ENCODE measurements around the gene DOCK4.
A peak's percentile ranks its signal among the peaks of the same experiment; 100 is the strongest.

Gene DOCK4

DNA sequence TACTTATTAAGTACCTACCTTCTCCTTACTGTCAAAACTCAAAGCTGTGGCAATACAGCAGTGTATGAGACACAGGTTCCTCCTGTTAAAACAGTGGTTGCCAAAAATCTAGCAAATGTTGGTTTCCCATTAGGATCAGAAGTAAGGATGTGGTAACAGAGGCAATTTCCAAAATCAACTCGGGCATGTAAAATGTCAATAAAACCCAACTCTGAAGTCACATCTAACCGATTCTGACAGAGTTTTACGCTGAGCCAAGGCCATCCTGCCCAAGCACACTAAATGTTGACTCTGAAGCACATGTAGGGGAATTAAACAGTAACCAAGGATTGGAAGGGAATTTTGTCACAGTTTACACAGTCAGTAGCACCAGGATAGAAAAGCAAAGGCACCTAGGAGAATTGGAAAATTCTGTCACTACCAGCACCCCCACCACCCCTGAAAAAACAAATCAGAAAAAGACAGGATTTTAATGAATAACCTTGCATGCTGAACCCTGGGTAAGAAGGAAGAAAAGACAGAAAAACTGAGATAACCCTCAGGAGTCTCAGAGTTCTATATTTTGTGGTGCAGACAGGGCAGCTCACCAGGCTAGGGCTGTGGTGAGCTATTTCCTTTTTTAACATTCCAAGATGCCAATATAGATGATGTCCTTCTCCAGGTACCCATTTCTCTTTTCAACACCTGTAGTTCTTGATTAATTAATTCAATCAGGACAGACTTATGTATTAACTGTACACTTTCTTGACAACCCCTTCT, 119.5 kb downstream of the DOCK4 start:
- no peaks in the 10 kb centered on the region for H3K79me2 ChIP-seq (ENCODE audit: insufficient read depth, low read depth)
- no peak overlapping the region for H3K4me3 ChIP-seq (IDR thresholded peaks at IDR 0.05; ENCODE audit: insufficient read depth, low read depth, low read length)
- no peaks in the 10 kb centered on the region for H3K27me3 ChIP-seq (ENCODE audit: insufficient read depth, low read depth)
- TF ChIP-seq, protein P1, sequence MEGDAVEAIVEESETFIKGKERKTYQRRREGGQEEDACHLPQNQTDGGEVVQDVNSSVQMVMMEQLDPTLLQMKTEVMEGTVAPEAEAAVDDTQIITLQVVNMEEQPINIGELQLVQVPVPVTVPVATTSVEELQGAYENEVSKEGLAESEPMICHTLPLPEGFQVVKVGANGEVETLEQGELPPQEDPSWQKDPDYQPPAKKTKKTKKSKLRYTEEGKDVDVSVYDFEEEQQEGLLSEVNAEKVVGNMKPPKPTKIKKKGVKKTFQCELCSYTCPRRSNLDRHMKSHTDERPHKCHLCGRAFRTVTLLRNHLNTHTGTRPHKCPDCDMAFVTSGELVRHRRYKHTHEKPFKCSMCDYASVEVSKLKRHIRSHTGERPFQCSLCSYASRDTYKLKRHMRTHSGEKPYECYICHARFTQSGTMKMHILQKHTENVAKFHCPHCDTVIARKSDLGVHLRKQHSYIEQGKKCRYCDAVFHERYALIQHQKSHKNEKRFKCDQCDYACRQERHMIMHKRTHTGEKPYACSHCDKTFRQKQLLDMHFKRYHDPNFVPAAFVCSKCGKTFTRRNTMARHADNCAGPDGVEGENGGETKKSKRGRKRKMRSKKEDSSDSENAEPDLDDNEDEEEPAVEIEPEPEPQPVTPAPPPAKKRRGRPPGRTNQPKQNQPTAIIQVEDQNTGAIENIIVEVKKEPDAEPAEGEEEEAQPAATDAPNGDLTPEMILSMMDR (conservative IDR thresholded peaks at IDR 0.05; ENCODE audit: low read depth, low read length), result no peak
- H3K4me1 ChIP-seq (ENCODE audit: low read depth, poor library complexity, severe bottlenecking), result peaks cover 54% of the 10 kb centered on the region
- H3K36me3 ChIP-seq (ENCODE audit: insufficient read depth), result no peaks in the 10 kb centered on the region
- no peak overlapping the region for H2AFZ ChIP-seq (ENCODE audit: low read depth)
- H4K20me1 ChIP-seq (ENCODE audit: insufficient read depth), result no peaks in the 10 kb centered on the region
- H3K4me2 ChIP-seq, result no peak overlapping the region
- no peak overlapping the region for H3K27ac ChIP-seq
- H3K9ac ChIP-seq, result no peak overlapping the region

- peaks cover 34% of the 10 kb centered on the region for H3K4me1 ChIP-seq (ENCODE audit: low read depth, poor library complexity, severe bottlenecking)
- TF ChIP-seq, protein P1 (conservative IDR thresholded peaks at IDR 0.05; ENCODE audit: low read depth, low read length), result no peak
- peak overlapping the region; percentile 62 for H2AFZ ChIP-seq (ENCODE audit: low read depth)
- H3K4me2 ChIP-seq, result peak overlapping the region; percentile 78
- H3K27me3 ChIP-seq (ENCODE audit: insufficient read depth, low read depth), result no peaks in the 10 kb centered on the region
- no peaks in the 10 kb centered on the region for H3K36me3 ChIP-seq (ENCODE audit: insufficient read depth)
- H4K20me1 ChIP-seq (ENCODE audit: insufficient read depth), result no peaks in the 10 kb centered on the region
- H3K9ac ChIP-seq, result peak overlapping the region; percentile 17; the same call in 1 of the 2 replicates
- peak overlapping the region; percentile 36 for H3K27ac ChIP-seq
- no peak overlapping the region for H3K4me3 ChIP-seq (IDR thresholded peaks at IDR 0.05; ENCODE audit: insufficient read depth, low read depth, low read length)
- H3K79me2 ChIP-seq (ENCODE audit: insufficient read depth, low read depth), result no peaks in the 10 kb centered on the region
Observed at GRCh38 chr7:112084520-112084971, 121.7 kb downstream of the DOCK4 start.

GRCh38 chr7:112083776-112084355, 122.3 kb downstream of the DOCK4 start:
- peak overlapping the region; percentile 36 for H3K27ac ChIP-seq
- H2AFZ ChIP-seq (ENCODE audit: low read depth), result peak overlapping the region; percentile 62; the same call in 1 of the 2 replicates
- no peak overlapping the region; the same call in 1 of the 2 replicates for H3K9ac ChIP-seq
- H3K79me2 ChIP-seq (ENCODE audit: insufficient read depth, low read depth), result no peaks in the 10 kb centered on the region
- H3K27me3 ChIP-seq (ENCODE audit: insufficient read depth, low read depth), result no peaks in the 10 kb centered on the region
- peak overlapping the region; percentile 78 for H3K4me2 ChIP-seq
- H3K36me3 ChIP-seq (ENCODE audit: insufficient read depth), result no peaks in the 10 kb centered on the region
- TF ChIP-seq, protein P1 (conservative IDR thresholded peaks at IDR 0.05; ENCODE audit: low read depth, low read length), result no peak
- peaks cover 34% of the 10 kb centered on the region for H3K4me1 ChIP-seq (ENCODE audit: low read depth, poor library complexity, severe bottlenecking)
- no peaks in the 10 kb centered on the region for H4K20me1 ChIP-seq (ENCODE audit: insufficient read depth)
- no peak overlapping the region for H3K4me3 ChIP-seq (IDR thresholded peaks at IDR 0.05; ENCODE audit: insufficient read depth, low read depth, low read length)

GRCh38 chr7:112082306-112082705, 123.9 kb downstream of the DOCK4 start:
- no peaks in the 10 kb centered on the region for H3K79me2 ChIP-seq (ENCODE audit: insufficient read depth, low read depth)
- H3K9ac ChIP-seq, result no peak overlapping the region
- H3K4me3 ChIP-seq (IDR thresholded peaks at IDR 0.05; ENCODE audit: insufficient read depth, low read depth, low read length), result no peak overlapping the region
- TF ChIP-seq, protein P1 (conservative IDR thresholded peaks at IDR 0.05; ENCODE audit: low read depth, low read length), result no peak
- H3K27me3 ChIP-seq (ENCODE audit: insufficient read depth, low read depth), result no peaks in the 10 kb centered on the region
- peaks cover 34% of the 10 kb centered on the region for H3K4me1 ChIP-seq (ENCODE audit: low read depth, poor library complexity, severe bottlenecking)
- H2AFZ ChIP-seq (ENCODE audit: low read depth), result no peak overlapping the region
- H3K27ac ChIP-seq, result no peak overlapping the region
- no peaks in the 10 kb centered on the region for H3K36me3 ChIP-seq (ENCODE audit: insufficient read depth)
- H4K20me1 ChIP-seq (ENCODE audit: insufficient read depth), result no peaks in the 10 kb centered on the region
- H3K4me2 ChIP-seq, result no peak overlapping the region

Data from KMS-11 (cell line).